Lung (tissue), 16 donors: ENCODE results near the gene DCTN4. TPM values are rescaled to one million over a fixed set of nuclear protein-coding genes. Genes with fewer than 3 reads are reported as not detected.

ENCODE experiments used
- ATAC-seq: fragments of 200-7000 bp; cut with Tn5 transposase; one replicate; pipeline ENCODE4 v1.9.1; 2020; ENCODE audit warnings: moderate number of reproducible peaks; ENCODE audit not compliant: insufficient read depth, low FRiP score
- DNase-seq, 3 donors: peaks; one replicate each; pipeline ENCODE4 v3.0.0-alpha.2; 2013 to 2017
- H3K27ac ChIP-seq, 2 donors: one replicate each; pipeline ENCODE4 v1.5.1; 2013; ENCODE audit warnings: mild to moderate bottlenecking in 2 of 2, moderate library complexity in 2 of 2, control low read depth in 1 of 2, inconsistent platforms in 1 of 2, low read depth in 1 of 2, low read length in 1 of 2
- H3K27me3 ChIP-seq, 3 donors: one replicate each; pipeline ENCODE4 v1.5.1; 2013; ENCODE audit warnings: low read length in 2 of 3; ENCODE audit not compliant: control insufficient read depth in 3 of 3, insufficient read depth in 3 of 3
- H3K36me3 ChIP-seq, 4 donors: one replicate each; pipeline ENCODE4 v1.5.1; 2013; ENCODE audit warnings: low read length in 4 of 4, mild to moderate bottlenecking in 1 of 4, moderate library complexity in 1 of 4; ENCODE audit not compliant: control insufficient read depth in 4 of 4, insufficient read depth in 4 of 4
- H3K4me1 ChIP-seq, 5 donors: one replicate each; pipeline ENCODE4 v1.5.1; 2013; ENCODE audit warnings: low read length in 5 of 5, mild to moderate bottlenecking in 2 of 5, moderate library complexity in 1 of 5; ENCODE audit not compliant: control insufficient read depth in 5 of 5, insufficient read depth in 5 of 5
- H3K4me3 ChIP-seq: one replicate; pipeline ENCODE4 v1.5.1; 2013; ENCODE audit warnings: mild to moderate bottlenecking, control low read depth, moderate library complexity
- H3K9ac ChIP-seq, 2 donors: one replicate each; pipeline ENCODE4 v1.5.1; 2013; ENCODE audit warnings: low read length in 2 of 2, control low read depth in 1 of 2; ENCODE audit not compliant: insufficient read depth in 1 of 2
- H3K9me3 ChIP-seq, 4 donors: one replicate each; pipeline ENCODE4 v1.5.1; 2013; ENCODE audit warnings: low read length in 3 of 4, mild to moderate bottlenecking in 1 of 4, moderate library complexity in 1 of 4; ENCODE audit not compliant: control insufficient read depth in 4 of 4, insufficient read depth in 3 of 4
- WGBS, 2 donors: extraction: QIAGEN DNeasy Blood & Tissue Kit; methylation state at CpG; one replicate each; pipeline ENCODE4 v1.1.7; 2013; 5-methylcytosine and 5-hydroxymethylcytosine counted together
- long read RNA-seq, 5 donors: transcript quantifications; one replicate each; lab custom pipeline, GENCODE V29; 2026
- polyA plus RNA-seq, 2 donors: library from polyadenylated mRNA; stranded (reverse); fragments of 200-250 nt; gene quantifications; one replicate each; pipeline ENCODE4 v1.2.1, GENCODE V29; 2013
- total RNA-seq, 2 donors: library from RNA; depleted of rRNA in 1 of 2; stranded (reverse); fragments of >200 nt in 1 of 2; gene quantifications; one replicate each; pipeline ENCODE4 v1.2.1, GENCODE V29; 2014 to 2021
- TF ChIP-seq, protein P1 (sequence below): IDR thresholded peaks from 2 replicates; pipeline ENCODE4 v1.5.1; 2012; ENCODE audit warnings: mild to moderate bottlenecking; ENCODE audit errors: control extremely low read depth, extremely low read depth
- donor health status: control.
- donor health status: control.
- donor health status: Bipolar disorder and iron deficiency.
- donor health status: healthy.
- donor health status: DM: yes; HTN: yes; CAD: no.

The DCTN4 gene
- 100 to 1,000 TPM in 1 of 2 donors, 10 to 100 TPM in 1; 69.1 to 105 TPM for total RNA-seq
- 10 to 100 TPM; 21.2 to 27.1 TPM for polyA plus RNA-seq
- long read RNA-seq, donor 1, full-length matches to known transcripts = 10 of 10 reads
- long read RNA-seq, donor 1, partial matches to known transcripts = 0 of 10 reads
- long read RNA-seq, donor 1, other reads (novel, unspliced or antisense) = 0 of 10 reads
- long read RNA-seq, donor 2, full-length matches to known transcripts = 1 of 1 reads
- long read RNA-seq, donor 2, partial matches to known transcripts = 0 of 1 reads
- long read RNA-seq, donor 2, other reads (novel, unspliced or antisense) = 0 of 1 reads
- long read RNA-seq, donor 3, full-length matches to known transcripts = 7 of 12 reads
- long read RNA-seq, donor 3, partial matches to known transcripts = 5 of 12 reads
- long read RNA-seq, donor 3, other reads (novel, unspliced or antisense) = 0 of 12 reads
- long read RNA-seq, donor 4, full-length matches to known transcripts = 3 of 8 reads
- long read RNA-seq, donor 4, partial matches to known transcripts = 5 of 8 reads
- long read RNA-seq, donor 4, other reads (novel, unspliced or antisense) = 0 of 8 reads
- long read RNA-seq, donor 5, full-length matches to known transcripts = 9 of 21 reads
- long read RNA-seq, donor 5, partial matches to known transcripts = 12 of 21 reads
- long read RNA-seq, donor 5, other reads (novel, unspliced or antisense) = 0 of 21 reads

DNA sequence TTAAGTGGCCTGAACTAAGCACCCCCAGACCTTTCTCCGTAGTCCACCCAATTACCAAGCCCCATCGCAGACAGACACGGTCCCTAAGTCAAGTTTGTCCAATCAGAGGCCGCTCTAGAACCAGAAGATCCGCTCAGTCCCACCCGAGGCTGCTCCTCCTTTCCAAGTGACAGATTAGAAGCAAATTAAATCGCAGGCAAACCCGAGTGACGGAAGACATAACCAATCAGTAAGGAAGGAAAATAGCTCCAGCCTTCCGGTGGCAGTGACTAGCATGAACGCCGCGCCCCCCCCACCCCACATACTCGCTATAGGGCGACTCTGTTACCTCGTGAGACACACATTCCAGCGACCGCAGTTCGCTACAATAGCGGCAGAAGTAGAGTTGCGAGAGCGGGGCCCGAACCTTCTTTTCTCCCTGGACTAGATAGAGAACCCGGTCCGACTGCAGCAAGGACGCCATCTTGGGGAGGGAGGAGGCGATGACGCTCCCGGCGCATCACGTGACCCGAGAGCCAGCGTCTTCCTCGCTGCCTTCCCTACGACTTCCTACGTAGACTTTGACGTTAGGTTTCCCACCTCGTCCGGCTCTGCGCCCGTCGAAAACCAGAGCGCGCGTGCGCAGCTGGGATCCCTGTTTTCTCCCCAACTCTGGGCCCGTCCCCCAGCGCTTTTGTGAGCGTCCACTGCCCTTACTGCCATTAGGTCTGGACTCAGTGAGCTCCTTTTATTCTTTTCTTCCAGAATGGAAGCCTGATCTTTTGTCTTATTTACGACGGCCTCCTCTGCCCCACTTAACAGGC lies at the start of gene DCTN4:
Gene DCTN4, minus strand, starts transcription at position 487 of the 803 bp plus-strand sequence. Its CDS starts 24 bp downstream, at position 463.
- Histone ChIP-seq H3K36me3 (peaks cover 5 to 24% (median 9%) of the 10 kb centered on the region in 4 donors), H3K9me3 (no peaks in the 10 kb centered on the region), H3K9ac (peak within 1 kb of the TSS; percentile 80 to 91), H3K27me3 (no peaks in the 10 kb centered on the region), H3K4me3 (peak within 1 kb of the TSS; percentile 82), H3K4me1 (peaks cover 3 to 13% (median 10%) of the 10 kb centered on the region in 5 donors), H3K27ac (peak within 1 kb of the TSS; percentile 91 to 98)
- TF ChIP-seq, protein P1, sequence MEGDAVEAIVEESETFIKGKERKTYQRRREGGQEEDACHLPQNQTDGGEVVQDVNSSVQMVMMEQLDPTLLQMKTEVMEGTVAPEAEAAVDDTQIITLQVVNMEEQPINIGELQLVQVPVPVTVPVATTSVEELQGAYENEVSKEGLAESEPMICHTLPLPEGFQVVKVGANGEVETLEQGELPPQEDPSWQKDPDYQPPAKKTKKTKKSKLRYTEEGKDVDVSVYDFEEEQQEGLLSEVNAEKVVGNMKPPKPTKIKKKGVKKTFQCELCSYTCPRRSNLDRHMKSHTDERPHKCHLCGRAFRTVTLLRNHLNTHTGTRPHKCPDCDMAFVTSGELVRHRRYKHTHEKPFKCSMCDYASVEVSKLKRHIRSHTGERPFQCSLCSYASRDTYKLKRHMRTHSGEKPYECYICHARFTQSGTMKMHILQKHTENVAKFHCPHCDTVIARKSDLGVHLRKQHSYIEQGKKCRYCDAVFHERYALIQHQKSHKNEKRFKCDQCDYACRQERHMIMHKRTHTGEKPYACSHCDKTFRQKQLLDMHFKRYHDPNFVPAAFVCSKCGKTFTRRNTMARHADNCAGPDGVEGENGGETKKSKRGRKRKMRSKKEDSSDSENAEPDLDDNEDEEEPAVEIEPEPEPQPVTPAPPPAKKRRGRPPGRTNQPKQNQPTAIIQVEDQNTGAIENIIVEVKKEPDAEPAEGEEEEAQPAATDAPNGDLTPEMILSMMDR = no peak
- peak; percentile 97 to 100 (median 99) for DNase-seq
- WGBS, 2 donors = 2% methylated on average over 51 of the region's 51 CpGs
- ATAC-seq = peak; percentile 94

DNA sequence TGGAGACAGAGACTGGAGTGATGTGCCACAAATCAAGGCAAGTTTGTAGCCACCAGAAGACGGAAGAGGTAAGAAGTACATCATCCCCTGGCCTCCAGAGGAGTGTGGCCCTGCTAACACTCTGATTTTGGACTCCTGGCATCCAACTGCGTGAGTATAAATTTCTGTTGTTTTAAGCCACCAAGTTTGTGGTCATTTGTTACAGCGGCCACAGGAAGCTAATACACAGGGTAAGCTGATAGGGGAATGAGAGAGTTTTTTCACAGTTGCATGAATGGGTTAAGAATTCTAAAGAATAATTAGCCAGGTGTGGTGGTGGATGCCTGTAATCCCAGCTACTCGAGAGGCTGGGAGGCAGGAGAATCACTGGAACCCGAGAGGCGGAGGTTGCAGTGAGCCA lies 45.6 kb upstream of the DCTN4 start:
- Histone ChIP-seq H3K4me3 (no peak overlapping the region), H3K36me3 (no peaks in the 10 kb centered on the region), H3K27me3 (no peaks in the 10 kb centered on the region), H3K9me3 (no peaks in the 10 kb centered on the region), H3K4me1 (peaks cover 0 to 3% (median 0%) of the 10 kb centered on the region in 5 donors), H3K9ac (no peak overlapping the region), H3K27ac (no peak overlapping the region)
- ATAC-seq = no peak
- TF ChIP-seq, protein P1 = no peak
- WGBS, 2 donors = 94 to 95% methylated on average over 6 of the region's 6 CpGs
- DNase-seq = no peak

DNA sequence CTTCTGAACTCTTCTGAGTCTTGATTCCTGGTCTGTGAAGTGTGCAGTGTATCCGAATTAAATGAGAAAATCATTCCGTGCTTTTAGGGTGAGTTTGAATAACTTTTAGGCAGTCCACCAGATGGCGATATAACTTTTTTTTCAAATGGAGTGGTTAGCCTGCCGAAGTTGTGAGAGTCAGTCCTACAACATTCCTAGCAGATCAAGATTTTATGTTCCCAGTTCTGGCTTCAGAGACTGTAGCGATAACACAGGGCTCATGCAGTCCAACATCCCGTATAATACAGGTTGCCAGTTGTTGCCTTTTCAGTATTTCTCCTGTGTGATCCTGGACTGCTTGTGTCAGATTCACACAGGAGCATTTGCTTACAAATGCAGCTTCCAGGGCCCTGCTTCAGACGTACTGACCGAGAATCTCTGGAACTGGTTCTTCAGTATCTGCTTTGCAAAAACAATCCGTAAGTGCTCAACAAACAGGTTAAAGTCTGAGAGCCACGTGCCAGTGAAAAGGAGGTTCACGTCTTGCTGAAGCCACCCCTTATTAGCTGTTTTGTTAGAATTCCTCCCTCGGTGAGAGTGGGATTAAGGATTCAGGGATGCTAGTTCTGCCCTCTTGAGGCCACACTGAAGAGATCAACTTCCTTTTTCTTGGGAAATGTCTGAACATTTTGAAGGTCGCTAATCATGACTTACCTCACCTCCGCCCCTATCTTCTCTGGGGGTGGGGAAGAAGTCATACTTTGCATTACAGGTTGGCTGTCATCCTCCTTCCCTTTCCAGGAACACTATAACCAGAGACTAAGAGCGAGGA lies 42.5 kb upstream of the DCTN4 start:
- 9 to 12% methylated on average over 15 of the region's 15 CpGs for WGBS, 2 donors
- peak; percentile 77 to 79 (median 78) for DNase-seq
- Histone ChIP-seq H3K4me1 (peaks cover 0 to 3% (median 0%) of the 10 kb centered on the region in 5 donors), H3K9me3 (no peaks in the 10 kb centered on the region), H3K27me3 (no peaks in the 10 kb centered on the region), H3K4me3 (peak overlapping the region; percentile 27), H3K27ac (peak overlapping the region; percentile 65 to 77), H3K36me3 (peaks cover 0 to 5% (median 0%) of the 10 kb centered on the region in 4 donors), H3K9ac (peak overlapping the region in 1 of 2 donors; percentile 70)
- TF ChIP-seq, protein P1 = peak; percentile 22
- peak; percentile 89 for ATAC-seq
